Fibroblast of skin of left quadriceps (primary cell): ENCODE measurements around the gene PLEKHG7.

Experiments
- DNase-seq, 2 experiments: peaks; one replicate each; pipeline ENCODE4 v3.0.0-alpha.2; 2013; ENCODE audit warnings: low read depth in 2 of 2

PLEKHG7 gene

DNA sequence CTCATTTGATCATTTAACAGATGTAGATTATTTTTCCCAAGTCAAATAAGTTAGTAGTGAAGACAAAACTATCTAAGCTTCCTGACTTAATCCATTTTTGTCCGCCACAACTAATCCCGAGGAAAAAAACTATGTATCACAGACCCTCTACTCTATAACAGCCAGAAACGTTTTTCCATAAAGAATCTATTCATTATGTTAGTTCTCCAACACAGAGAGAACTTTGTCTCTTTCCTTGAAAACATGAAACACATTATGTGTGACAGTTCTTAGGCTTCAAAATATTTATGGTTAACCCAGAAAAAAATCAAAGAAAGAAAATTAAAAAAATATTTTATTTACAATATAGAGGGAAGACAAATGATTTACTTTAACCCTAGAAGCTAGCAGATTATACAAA lies 100.1 kb downstream of the PLEKHG7 start:
- DNase-seq, result no peak

DNA sequence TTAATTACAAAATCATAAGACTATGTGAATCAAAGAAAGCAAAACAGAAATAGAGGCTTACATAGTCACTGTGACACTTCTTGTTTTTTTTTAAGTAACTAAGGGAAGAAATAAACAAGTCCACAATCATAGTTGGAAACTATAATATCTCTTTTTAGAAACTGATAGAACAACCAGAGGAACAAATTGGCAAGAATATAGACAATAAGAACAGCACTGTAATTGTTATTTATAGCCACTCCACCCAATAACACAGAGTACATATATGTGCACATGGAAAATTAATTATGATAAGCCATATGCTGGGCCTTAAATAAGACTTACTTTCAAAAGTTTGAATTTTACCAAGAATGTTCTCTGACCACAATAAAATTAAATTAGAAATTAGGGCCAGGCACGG lies 101.1 kb downstream of the PLEKHG7 start:
- no peak for DNase-seq

DNA sequence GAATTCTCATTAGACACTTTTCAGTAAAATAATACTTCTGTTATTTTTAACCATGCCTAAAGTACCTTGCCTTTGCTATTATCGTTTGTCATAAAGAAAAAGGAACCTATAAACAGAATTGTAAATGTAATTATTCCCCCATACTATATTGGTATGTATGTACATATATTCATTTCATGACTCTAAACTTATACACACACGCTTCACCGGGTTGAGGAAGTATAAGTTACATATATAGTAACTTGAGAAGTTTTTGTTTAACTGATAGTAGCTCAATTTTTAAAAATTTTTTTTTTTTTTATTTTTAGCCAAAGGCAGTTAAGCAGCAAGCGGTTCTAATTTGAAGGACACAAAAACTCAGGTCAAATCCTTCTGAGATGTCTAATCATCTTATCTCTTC lies 107.6 kb downstream of the PLEKHG7 start:
- no peak for DNase-seq

DNA sequence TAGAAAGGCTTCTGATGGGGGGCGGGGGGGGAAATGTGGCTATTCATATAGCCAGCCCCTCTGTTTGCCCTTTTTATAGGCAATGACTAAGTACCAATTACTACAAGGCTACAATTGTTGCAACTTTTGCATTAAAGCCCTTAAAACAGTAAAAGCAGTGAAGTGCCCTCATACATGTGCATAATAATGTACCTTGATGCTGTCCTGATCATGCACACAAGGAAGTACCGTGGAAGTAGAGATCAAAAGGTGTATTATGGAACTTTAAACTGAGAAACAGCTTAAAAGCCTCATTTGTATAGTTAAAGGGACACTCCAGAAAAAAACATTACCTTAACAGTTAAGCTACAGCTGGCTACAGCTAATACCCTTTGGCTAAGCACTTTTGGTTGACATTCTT lies 111.8 kb downstream of the PLEKHG7 start:
- DNase-seq, result no peak

DNA sequence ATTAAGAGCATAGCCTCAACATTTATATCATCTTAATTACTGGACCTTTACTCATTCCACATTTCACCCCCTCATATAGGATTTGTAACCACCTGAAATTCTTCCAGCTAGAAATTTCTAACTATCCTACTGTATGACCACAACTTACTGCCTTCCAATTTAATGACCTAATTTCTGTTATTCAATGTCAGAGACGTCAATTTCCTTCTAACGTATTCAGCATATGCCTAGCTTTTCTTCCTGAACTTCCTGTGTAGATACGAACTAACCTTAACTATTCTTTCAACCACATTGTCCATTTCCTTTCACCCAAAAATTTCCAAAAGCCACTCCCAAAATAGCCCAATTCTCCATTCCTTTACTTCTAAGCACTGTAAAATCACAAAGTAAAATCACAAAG lies 118.4 kb downstream of the PLEKHG7 start:
- no peak for DNase-seq
